H1 (cell line): Measurements from ENCODE around the gene PLEKHO1. TPM values are rescaled to one million over a fixed set of nuclear protein-coding genes. Genes with fewer than 3 reads are reported as not detected.

Source experiments
- NANOG ChIP-seq: IDR thresholded peaks from 2 replicates; pipeline ENCODE4 v1.6.1; 2011; ENCODE audit warnings: low read length, low read depth, mild to moderate bottlenecking, inconsistent platforms; ENCODE audit not compliant: insufficient read depth, poor library complexity, severe bottlenecking
- polyA plus RNA-seq, 7 experiments: library from polyadenylated mRNA; depleted of rRNA in 3 of 7; stranded (reverse) in 5 of 7; unstranded in 2 of 7; fragments of >200 nt in 5 of 7; fragments of 200-250 nt in 2 of 7; gene quantifications; 1 replicate in 5 of 7; 2 replicates in 1 of 7; 4 replicates in 1 of 7; pipeline versions ENCODE4 v1.2.1 to v1.2.3, GENCODE V29; 2011 to 2013; ENCODE audit warnings: missing spikeins in 2 of 7, mixed read lengths in 2 of 7
- total RNA-seq: library from RNA; stranded (reverse); fragmentation: NEBNext Ultra II Directional; extraction: Animal tissue kit (Norgen Biotek cat#: 25700); gene quantifications from 2 replicates; pipeline ENCODE4 v1.2.1, GENCODE V29; 2021

PLEKHO1 gene
- total and polyA plus RNA-seq, 2 of the 8 experiments (the other 6 are each of a cell fraction or from before 2014, with no cell fraction given) = 23.2 to 37.0 TPM

- TF ChIP-seq NANOG = no peak
Measured at GRCh38 chr1:150142083-150142482, 7.6 kb upstream of the PLEKHO1 start (continued).
